Mesendoderm (in vitro differentiated cells): ENCODE measurements around the gene METAP2.
"Not testable (repeated sequence)": the region's sequence is repeated elsewhere in the genome, so short reads cannot be mapped to it uniquely, and the experiment has no call there.

Experiments used
- DNase-seq: peaks from one replicate; pipeline ENCODE4 v3.0.0; 2013
- H2AK5ac ChIP-seq: 2 replicates; pipeline ENCODE4 v1.6.1; 2013; ENCODE audit warnings: low read length, inconsistent platforms
- H2BK120ac ChIP-seq: 2 replicates; pipeline ENCODE4 v1.6.1; 2013; ENCODE audit warnings: low read depth, mild to moderate bottlenecking, low read length, moderate library complexity, mixed read lengths
- H2BK15ac ChIP-seq: replicated peaks from 2 replicates; pipeline ENCODE4 v1.6.1; 2013; ENCODE audit warnings: low read depth, mild to moderate bottlenecking, moderate library complexity
- H2BK5ac ChIP-seq: 2 replicates; pipeline ENCODE4 v1.6.1; 2013; ENCODE audit warnings: low read length, inconsistent platforms
- H3K18ac ChIP-seq: 2 replicates; pipeline ENCODE4 v1.6.1; 2013; ENCODE audit warnings: mild to moderate bottlenecking, low read length, mixed read lengths
- H3K23ac ChIP-seq: one replicate; pipeline ENCODE4 v1.6.1; 2013; ENCODE audit warnings: low read length
- H3K27ac ChIP-seq: 2 replicates; pipeline ENCODE4 v1.5.1; 2013; ENCODE audit warnings: low read depth, mild to moderate bottlenecking, inconsistent platforms, low read length, moderate library complexity
- H3K27me3 ChIP-seq: 2 replicates; pipeline ENCODE4 v1.6.1; 2013; ENCODE audit warnings: low read length, control low read depth, mild to moderate bottlenecking, inconsistent platforms; ENCODE audit not compliant: insufficient read depth, poor library complexity
- H3K36me3 ChIP-seq: 2 replicates; pipeline ENCODE4 v1.6.1; 2013; ENCODE audit warnings: low read length, inconsistent platforms; ENCODE audit not compliant: control insufficient read depth, insufficient read depth
- H3K4ac ChIP-seq: one replicate; pipeline ENCODE4 v1.6.1; 2013; ENCODE audit warnings: low read depth, mild to moderate bottlenecking, low read length, moderate library complexity
- H3K4me1 ChIP-seq: 2 replicates; pipeline ENCODE4 v1.6.1; 2013; ENCODE audit warnings: low read depth, low read length, inconsistent platforms; ENCODE audit not compliant: control insufficient read depth
- H3K4me2 ChIP-seq: 2 replicates; pipeline ENCODE4 v1.6.1; 2013; ENCODE audit warnings: low read length
- H3K4me3 ChIP-seq: 2 replicates; pipeline ENCODE4 v1.5.1; 2013; ENCODE audit warnings: mild to moderate bottlenecking, low read length
- H3K56ac ChIP-seq: one replicate; pipeline ENCODE4 v1.6.1; 2013; ENCODE audit warnings: low read length
- H3K79me1 ChIP-seq: 2 replicates; pipeline ENCODE4 v1.6.1; 2013; ENCODE audit warnings: low read length, inconsistent platforms
- H3K79me2 ChIP-seq: 2 replicates; pipeline ENCODE4 v1.6.1; 2013; ENCODE audit warnings: mild to moderate bottlenecking, low read length; ENCODE audit not compliant: control insufficient read depth, insufficient read depth
- H3K9ac ChIP-seq: 2 replicates; pipeline ENCODE4 v1.6.1; 2013; ENCODE audit warnings: low read length, inconsistent platforms
- H4K5ac ChIP-seq: one replicate; pipeline ENCODE4 v1.6.1; 2013; ENCODE audit warnings: low read length
- H4K8ac ChIP-seq: one replicate; pipeline ENCODE4 v1.6.1; 2013; ENCODE audit warnings: low read depth, mild to moderate bottlenecking, control low read depth, low read length, moderate library complexity
- WGBS: extraction: QIAGEN DNeasy Blood & Tissue Kit; methylation state at CpG from one replicate; pipeline ENCODE4 v1.1.7; 2013; ENCODE audit warnings: low lambda C conversion rate, missing lambda C conversion rate; ENCODE audit not compliant: insufficient coverage; ENCODE audit errors: extremely low coverage; 5-methylcytosine and 5-hydroxymethylcytosine counted together

The METAP2 gene

GRCh38 chr12:95457605-95458004 lies 16.3 kb upstream of the METAP2 start:
- not testable (repeated sequence) for H4K5ac ChIP-seq, H3K56ac ChIP-seq, H2AK5ac ChIP-seq, H3K36me3 ChIP-seq, H3K4me3 ChIP-seq, H3K18ac ChIP-seq, H3K9ac ChIP-seq, H3K4me1 ChIP-seq, H4K8ac ChIP-seq, H3K79me2 ChIP-seq, H3K27me3 ChIP-seq, H2BK5ac ChIP-seq, H3K4ac ChIP-seq, H2BK15ac ChIP-seq, H2BK120ac ChIP-seq, H3K4me2 ChIP-seq, H3K79me1 ChIP-seq, H3K23ac ChIP-seq, H3K27ac ChIP-seq
- DNase-seq: peak; percentile 59
- no CpG with 5 or more reads among the region's 8 CpGs for WGBS

DNA sequence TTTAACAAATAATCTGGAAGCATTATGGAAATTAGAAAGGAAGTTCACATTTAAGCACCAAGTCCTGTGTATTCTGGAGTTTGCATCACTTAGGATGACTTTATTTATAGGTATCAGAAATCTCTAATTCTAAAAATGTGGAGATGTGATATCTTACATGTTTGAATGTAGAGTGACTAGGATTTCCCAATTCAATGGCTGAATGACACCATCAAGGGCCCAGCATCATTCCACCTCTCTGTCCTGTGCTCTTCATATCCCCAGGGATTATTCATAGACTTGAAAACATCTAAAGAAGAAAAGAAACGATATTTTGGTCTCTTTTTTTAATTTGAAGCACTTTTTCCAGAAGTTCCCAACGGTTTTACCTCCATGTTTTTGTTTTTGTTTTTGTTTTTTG lies 15.2 kb upstream of the METAP2 start:
- no peak for DNase-seq
- Histone ChIP-seq H3K4me1 (no peaks in the 10 kb centered on the region), H2AK5ac (no peak overlapping the region), H2BK120ac (no peak overlapping the region), H3K56ac (no peak overlapping the region), H3K4me2 (no peak overlapping the region), H3K4me3 (no peak overlapping the region), H3K36me3 (no peaks in the 10 kb centered on the region), H3K27ac (no peak overlapping the region), H3K9ac (no peak overlapping the region), H3K79me1 (no peaks in the 10 kb centered on the region), H2BK5ac (no peak overlapping the region), H3K27me3 (no peaks in the 10 kb centered on the region), H3K18ac (no peak overlapping the region), H3K23ac (no peak overlapping the region), H4K5ac (no peak overlapping the region), H3K79me2 (no peaks in the 10 kb centered on the region), H3K4ac (no peak overlapping the region), H4K8ac (no peak overlapping the region), H2BK15ac (no peak overlapping the region)
- WGBS: no CpG with 5 or more reads among the region's 2 CpGs

- Histone ChIP-seq H2BK120ac (no peak overlapping the region), H3K18ac (no peak overlapping the region), H3K4me3 (no peak overlapping the region), H3K4ac (no peak overlapping the region), H3K79me1 (no peaks in the 10 kb centered on the region), H3K56ac (no peak overlapping the region), H3K23ac (no peak overlapping the region), H4K8ac (no peak overlapping the region), H2BK5ac (no peak overlapping the region), H3K9ac (no peak overlapping the region), H3K36me3 (no peaks in the 10 kb centered on the region), H3K27ac (no peak overlapping the region), H3K27me3 (no peaks in the 10 kb centered on the region), H4K5ac (no peak overlapping the region), H2BK15ac (no peak overlapping the region), H2AK5ac (no peak overlapping the region), H3K79me2 (no peaks in the 10 kb centered on the region), H3K4me1 (no peaks in the 10 kb centered on the region), H3K4me2 (no peak overlapping the region)
- no CpG with 5 or more reads among the region's 3 CpGs for WGBS
- DNase-seq: no peak
Measured at GRCh38 chr12:95459310-95459709, 14.6 kb upstream of the METAP2 start.

GRCh38 chr12:95460105-95460504 lies 13.8 kb upstream of the METAP2 start:
- Histone ChIP-seq H3K4me1 (no peaks in the 10 kb centered on the region), H3K4me3 (no peak overlapping the region), H3K23ac (no peak overlapping the region)

GRCh38 chr12:95460896-95461295 lies 13.1 kb upstream of the METAP2 start:
- H4K5ac ChIP-seq: no peak overlapping the region
- no peak for DNase-seq
- WGBS: no CpG with 5 or more reads among the region's 1 CpG

More at GRCh38 chr12:95460105-95460504, 13.8 kb upstream of the METAP2 start:
- H2BK5ac ChIP-seq: no peak overlapping the region
- no CpG with 5 or more reads among the region's 1 CpG for WGBS
- no peak overlapping the region for H2BK15ac ChIP-seq
- DNase-seq: no peak
- no peak overlapping the region for H3K18ac ChIP-seq
- no peak overlapping the region for H3K56ac ChIP-seq
- H3K9ac ChIP-seq: no peak overlapping the region
- H3K79me1 ChIP-seq: no peaks in the 10 kb centered on the region
- H3K27ac ChIP-seq: no peak overlapping the region
- H2BK120ac ChIP-seq: no peak overlapping the region
- H4K5ac ChIP-seq: no peak overlapping the region
- H2AK5ac ChIP-seq: no peak overlapping the region
- no peaks in the 10 kb centered on the region for H3K79me2 ChIP-seq
- no peak overlapping the region for H3K4me2 ChIP-seq
- H3K36me3 ChIP-seq: no peaks in the 10 kb centered on the region
- no peaks in the 10 kb centered on the region for H3K27me3 ChIP-seq
- H4K8ac ChIP-seq: no peak overlapping the region
- H3K4ac ChIP-seq: no peak overlapping the region

DNA sequence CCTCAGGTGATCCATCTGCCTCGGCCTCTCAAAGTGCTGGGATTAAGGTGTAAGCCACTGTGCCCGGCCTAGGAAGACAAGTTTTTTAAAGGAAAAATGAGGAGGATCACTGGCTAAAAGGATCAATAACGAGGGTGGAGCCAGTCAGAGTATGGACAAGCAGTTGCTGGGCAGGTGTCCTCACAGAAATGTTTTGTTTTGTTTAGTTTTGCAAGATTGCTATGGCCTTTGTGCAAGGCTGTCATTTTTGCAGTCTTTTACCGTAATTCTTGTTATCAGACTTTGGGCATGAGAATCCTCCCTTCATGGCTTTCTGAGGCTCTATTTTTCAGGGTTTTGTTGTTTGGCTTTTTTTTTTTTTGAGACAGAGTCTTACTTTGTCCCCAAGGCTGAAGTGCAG lies 11.9 kb upstream of the METAP2 start:
- H2BK15ac ChIP-seq: no peak overlapping the region
- H3K79me2 ChIP-seq: no peaks in the 10 kb centered on the region
- no peaks in the 10 kb centered on the region for H3K79me1 ChIP-seq
- no peak overlapping the region for H3K18ac ChIP-seq
- H4K8ac ChIP-seq: no peak overlapping the region
- H3K36me3 ChIP-seq: no peaks in the 10 kb centered on the region
- H4K5ac ChIP-seq: no peak overlapping the region
- H3K56ac ChIP-seq: no peak overlapping the region
- WGBS: no CpG with 5 or more reads among the region's 4 CpGs
- H3K9ac ChIP-seq: no peak overlapping the region
- no peak overlapping the region for H3K4ac ChIP-seq
- H3K27ac ChIP-seq: no peak overlapping the region
- H3K4me1 ChIP-seq: no peaks in the 10 kb centered on the region
- no peak overlapping the region for H3K4me3 ChIP-seq
- no peak overlapping the region for H2BK120ac ChIP-seq
- no peak overlapping the region for H2AK5ac ChIP-seq
- no peak overlapping the region for H3K23ac ChIP-seq
- H2BK5ac ChIP-seq: no peak overlapping the region
- H3K4me2 ChIP-seq: no peak overlapping the region
- H3K27me3 ChIP-seq: no peaks in the 10 kb centered on the region
- no peak for DNase-seq

More at GRCh38 chr12:95460896-95461295, 13.1 kb upstream of the METAP2 start:
- Histone ChIP-seq H2AK5ac (no peak overlapping the region), H3K36me3 (no peaks in the 10 kb centered on the region), H2BK120ac (no peak overlapping the region), H3K79me1 (no peaks in the 10 kb centered on the region), H3K4me2 (no peak overlapping the region), H3K23ac (no peak overlapping the region), H3K18ac (no peak overlapping the region), H2BK15ac (no peak overlapping the region), H3K4me3 (no peak overlapping the region), H3K56ac (no peak overlapping the region), H3K4me1 (no peaks in the 10 kb centered on the region), H3K79me2 (no peaks in the 10 kb centered on the region), H3K27ac (no peak overlapping the region), H3K4ac (no peak overlapping the region), H2BK5ac (no peak overlapping the region), H3K9ac (no peak overlapping the region), H4K8ac (no peak overlapping the region), H3K27me3 (no peaks in the 10 kb centered on the region)
